SU-DHL-6 (cell line): Measurements from ENCODE around the gene PTPRN2.

Source experiments
- CTCF ChIP-seq: fragments of 200-600 bp; sonication (generic); IDR thresholded peaks from one replicate; pipeline ENCODE4 v1.5.1; 2017; ENCODE audit warnings: antibody characterized with exemption, mild to moderate bottlenecking, low read length, moderate library complexity; ENCODE audit not compliant: insufficient read depth, poor library complexity, severe bottlenecking
- EZH2phosphoT487 ChIP-seq: fragments of 200-600 bp; sonication (generic), shearing (Covaris generic); conservative IDR thresholded peaks from 2 replicates; pipeline ENCODE4 v1.6.1; 2018; ENCODE audit warnings: mild to moderate bottlenecking, antibody characterized with exemption, low read length, moderate library complexity, mixed read lengths

DNA sequence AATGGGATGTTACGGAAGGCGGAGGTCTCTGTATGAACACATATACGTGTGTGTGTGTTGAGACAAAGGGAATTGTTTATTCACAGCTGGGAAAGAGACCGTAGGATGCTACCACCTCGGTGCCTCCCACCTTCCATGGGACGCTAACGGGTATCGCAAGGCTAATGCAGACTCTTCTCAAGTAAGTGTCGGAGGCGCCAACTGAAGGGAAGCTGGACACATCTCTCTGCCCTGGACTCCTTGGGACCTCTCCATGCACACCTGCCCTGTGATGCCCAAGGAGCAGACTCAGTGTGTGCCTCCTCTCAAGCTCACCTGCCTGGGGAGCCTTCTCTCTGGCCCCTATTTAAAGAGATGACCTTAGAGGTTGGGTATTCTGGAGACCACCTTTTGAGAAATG, 1020.0 kb downstream of the PTPRN2 start:
- TF ChIP-seq CTCF: no peak
- no peak for TF ChIP-seq EZH2phosphoT487
